B cell (primary cell): Measurements from ENCODE around the gene TERC. TPM values are rescaled to one million over a fixed set of nuclear protein-coding genes. Genes with fewer than 3 reads are reported as not detected.

ENCODE experiments used
- ATAC-seq: fragments of 200-7000 bp; cut with Tn5 transposase; one replicate; pipeline ENCODE4 v1.10.0; 2021; ENCODE audit warnings: low read depth, mild to moderate bottlenecking, moderate number of reproducible peaks, moderate library complexity
- CTCF ChIA-PET: fragments of 350-600 bp; sonication (Branson Sonifier 250); formaldehyde crosslinking; loops from one replicate; lab custom pipeline; 2021; ENCODE audit warnings: antibody characterized with exemption, inconsistent platforms; lab: Charles Lee
- POLR2A ChIA-PET: fragments of 350-600 bp; sonication (Branson Sonifier 250); formaldehyde crosslinking; loops from one replicate; lab custom pipeline; 2021; ENCODE audit warnings: antibody characterized with exemption; lab: Charles Lee
- DNase-seq: peaks from one replicate; pipeline ENCODE4 v3.0.0; 2013
- H2AFZ ChIP-seq: 2 replicates; pipeline ENCODE4 v1.6.1; 2012; ENCODE audit warnings: mild to moderate bottlenecking, low read depth, low read length; ENCODE audit not compliant: insufficient read depth, poor library complexity, severe bottlenecking
- H3K27ac ChIP-seq, 2 donors: 1 replicate in 1 of 2; 2 replicates in 1 of 2; pipeline ENCODE4 v1.5.1; 2012 to 2013; ENCODE audit warnings: low read length in 2 of 2, mild to moderate bottlenecking in 2 of 2, moderate library complexity in 1 of 2
- H3K27me3 ChIP-seq, 4 experiments: fragments of 200-600 bp in 1 of 4; sonication (generic) in 1 of 4; replicated peaks in 1 of 4; 1 replicate in 2 of 4; 2 replicates in 2 of 4; pipeline versions ENCODE4 v1.6.1 to v1.7.0; 2013 to 2016; ENCODE audit warnings: low read length in 3 of 4, mild to moderate bottlenecking in 2 of 4, mixed read lengths in 1 of 4, moderate library complexity in 1 of 4; ENCODE audit not compliant: insufficient read depth in 4 of 4, control insufficient read depth in 3 of 4; ENCODE audit errors: control extremely low read depth in 1 of 4
- H3K36me3 ChIP-seq, 2 experiments: replicated peaks in 1 of 2; 1 replicate in 1 of 2; 2 replicates in 1 of 2; pipeline versions ENCODE4 v1.6.1 to v1.7.1; 2013; ENCODE audit warnings: low read length in 1 of 2; ENCODE audit not compliant: insufficient read depth in 2 of 2, control insufficient read depth in 1 of 2; ENCODE audit errors: control extremely low read depth in 1 of 2, extremely low read depth in 1 of 2
- H3K4me1 ChIP-seq, 2 donors: fragments of 200-600 bp in 1 of 2; sonication (generic) in 1 of 2; 1 replicate in 1 of 2; 2 replicates in 1 of 2; pipeline versions ENCODE4 v1.5.1 to v1.6.1; 2013 to 2017; ENCODE audit warnings: low read length in 2 of 2; ENCODE audit not compliant: control insufficient read depth in 2 of 2, insufficient read depth in 2 of 2
- H3K4me2 ChIP-seq: replicated peaks from 2 replicates; pipeline ENCODE3; 2012; ENCODE audit warnings: mild to moderate bottlenecking, low read depth, low read length; ENCODE audit not compliant: poor library complexity, severe bottlenecking
- H3K4me3 ChIP-seq, 5 experiments: fragments of 200-600 bp in 1 of 5; sonication (generic) in 1 of 5; 1 replicate in 3 of 5; 2 replicates in 2 of 5; pipeline versions ENCODE4 v1.5.1 to v1.7.0; 2011 to 2016; ENCODE audit warnings: low read length in 4 of 5, mild to moderate bottlenecking in 4 of 5, low read depth in 2 of 5, control low read depth in 1 of 5, moderate library complexity in 1 of 5; ENCODE audit not compliant: insufficient read depth in 1 of 5; ENCODE audit errors: control extremely low read depth in 1 of 5, extremely low read depth in 1 of 5
- H3K79me2 ChIP-seq: fragments of 200-600 bp; sonication (generic); one replicate; pipeline ENCODE4 v1.6.0; 2016; ENCODE audit warnings: low read length; ENCODE audit not compliant: control insufficient read depth, insufficient read depth
- H3K9ac ChIP-seq: fragments of 200-600 bp; sonication (generic); 2 replicates; pipeline ENCODE4 v1.6.1; 2017; ENCODE audit warnings: mild to moderate bottlenecking, low read length, moderate library complexity
- H3K9me3 ChIP-seq, 3 donors: one replicate each; pipeline versions ENCODE4 v1.6.1 to v1.7.1; 2013; ENCODE audit warnings: low read length in 2 of 3; ENCODE audit not compliant: control insufficient read depth in 2 of 3, insufficient read depth in 1 of 3; ENCODE audit errors: control extremely low read depth in 1 of 3
- H4K20me1 ChIP-seq: 2 replicates; pipeline ENCODE4 v1.6.0; 2012; ENCODE audit warnings: mild to moderate bottlenecking, low read length; ENCODE audit not compliant: insufficient read depth, control insufficient read depth, poor library complexity, severe bottlenecking
- H3K27ac Mint-ChIP-seq: one replicate; pipeline ENCODE4 v1.8.0; 2021; ENCODE audit warnings: mixed read lengths
- H3K27me3 Mint-ChIP-seq: one replicate; pipeline ENCODE4 v1.8.0; 2021; ENCODE audit warnings: mixed read lengths
- H3K4me1 Mint-ChIP-seq: one replicate; pipeline ENCODE4 v1.8.0; 2021; ENCODE audit warnings: mixed read lengths
- H3K4me3 Mint-ChIP-seq: one replicate; pipeline ENCODE4 v1.8.0; 2021; ENCODE audit warnings: mixed read lengths
- H3K9me3 Mint-ChIP-seq: one replicate; pipeline ENCODE4 v1.8.0; 2022; ENCODE audit warnings: mixed read lengths; ENCODE audit not compliant: insufficient read depth
- CTCF ChIP-seq: fragments of 200-600 bp; IDR thresholded peaks from one replicate; pipeline ENCODE4 v1.8.0; 2022; ENCODE audit warnings: antibody characterized with exemption, mild to moderate bottlenecking
- EZH2 ChIP-seq: IDR thresholded peaks from 2 replicates; pipeline ENCODE4 v1.6.1; 2012; ENCODE audit warnings: borderline replicate concordance, low read depth, mild to moderate bottlenecking, moderate library complexity, low read length; ENCODE audit not compliant: insufficient read depth, poor library complexity, severe bottlenecking
- WGBS: methylation state at CpG from one replicate; pipeline ENCODE4 v1.1.5; 2013; ENCODE audit warnings: missing lambda C conversion rate; ENCODE audit not compliant: insufficient coverage; 5-methylcytosine and 5-hydroxymethylcytosine counted together
- intact Hi-C: fragments of 100-400 bp; cut with micrococcal nuclease; formaldehyde crosslinking; loops from one replicate; pipeline ENCODE4 v1.10.0; 2022
- polyA plus RNA-seq: library from polyadenylated mRNA; depleted of rRNA; stranded (reverse); fragments of >200 nt; gene quantifications from 2 replicates; pipeline ENCODE4 v1.2.3, GENCODE V29; 2012
- total RNA-seq, 2 donors: library from RNA; stranded (reverse); fragments of 120-200 nt in 1 of 2; gene quantifications; 1 replicate in 1 of 2; 2 replicates in 1 of 2; pipeline versions ENCODE4 v1.2.3 to v1.2.4, GENCODE V29; 2013 to 2022

TERC gene
- total and polyA plus RNA-seq, 2 donors (not counting 1 experiment from before 2014, with no cell fraction given) = 1.3 to 10.6 TPM

GRCh38 chr3:169813757-169814517, 49.1 kb upstream of the TERC start:
- peak overlapping the region; percentile 93 for H3K27ac Mint-ChIP-seq
- DNase-seq (peak; percentile 94), ATAC-seq (peak; percentile 84)
- peaks cover 0 to 6% (median 6%) of the 10 kb centered on the region in 3 donors for H3K9me3 ChIP-seq
- ChIA-PET POLR2A (interaction anchor here (0.7 to 0.9 kb wide), 3 partner anchors 32 to 42 kb away, joined by 3 to 4 read pairs (median 3); no protein-coding TSS in a partner anchor), CTCF (interaction anchor here (0.6 to 2.3 kb wide), 14 partner anchors 9 to 543 kb away, joined by 3 to 13 read pairs (median 4); partner anchors contain the start of genes MYNN and SEC62)
- 33% methylated on average over 22 of the region's 27 CpGs for WGBS
- peak overlapping the region; percentile 82 to 84 for H3K27ac ChIP-seq
- no peaks in the 10 kb centered on the region for H3K79me2 ChIP-seq
- H3K4me3 ChIP-seq = peak overlapping the region; percentile 66 to 79 (median 69)
- intact Hi-C loops = loop anchor here (1.0 to 5.0 kb wide), 9 partner anchors 22 to 366 kb away; partner anchors contain the start of genes GPR160, MYNN, SEC62 and TERC
- no peaks in the 10 kb centered on the region for H3K27me3 ChIP-seq
- H4K20me1 ChIP-seq = no peaks in the 10 kb centered on the region
- H3K4me3 Mint-ChIP-seq = peak overlapping the region; percentile 87
- H2AFZ ChIP-seq = peak overlapping the region; percentile 91
- H3K4me1 ChIP-seq = peaks cover 28% of the 10 kb centered on the region in 2 donors
- H3K4me1 Mint-ChIP-seq = peaks cover 41% of the 10 kb centered on the region
- H3K36me3 ChIP-seq = no peaks in the 10 kb centered on the region
- H3K9me3 Mint-ChIP-seq = no peaks in the 10 kb centered on the region
- H3K4me2 ChIP-seq = peak overlapping the region; percentile 82
- H3K9ac ChIP-seq = peak overlapping the region; percentile 66
- TF ChIP-seq CTCF (peak; percentile 80), EZH2 (no peak)
- H3K27me3 Mint-ChIP-seq = no peaks in the 10 kb centered on the region
